GM12878 (cell line): ENCODE measurements around the gene PSAPL1. TPM values are rescaled to one million over a fixed set of nuclear protein-coding genes. Genes with fewer than 3 reads are reported as not detected.

Experiments used
- CBX3 ChIP-seq: fragments of 200-600 bp; sonication (generic); IDR thresholded peaks from 2 replicates; pipeline ENCODE4 v1.6.1; 2016; ENCODE audit warnings: low read depth, borderline replicate concordance
- E2F4 ChIP-seq: IDR thresholded peaks from 2 replicates; pipeline ENCODE4 v1.6.1; 2012; ENCODE audit warnings: low read depth, low read length, improper control_type of control experiment
- HDAC2 ChIP-seq: fragments of 200-600 bp; sonication (generic); IDR thresholded peaks from 2 replicates; pipeline ENCODE4 v1.6.1; 2017
- LARP7 ChIP-seq: fragments of 450-650 bp; IDR thresholded peaks from 2 replicates; pipeline ENCODE4 v1.6.1; 2017; ENCODE audit warnings: mild to moderate bottlenecking
- MYC ChIP-seq: IDR thresholded peaks from 2 replicates; pipeline ENCODE4 v1.6.1; 2011; ENCODE audit warnings: mild to moderate bottlenecking, low read length, moderate library complexity, inconsistent platforms; ENCODE audit not compliant: insufficient read depth, insufficient replicate concordance, insufficient read length, severe bottlenecking
- PAX8 ChIP-seq: fragments of 450-650 bp; IDR thresholded peaks from 2 replicates; pipeline ENCODE4 v1.6.1; 2017; ENCODE audit warnings: mild to moderate bottlenecking, moderate library complexity
- TCF7 ChIP-seq: IDR thresholded peaks from 2 replicates; pipeline ENCODE4 v1.6.1; 2014; ENCODE audit warnings: antibody characterized with exemption, borderline replicate concordance
- ZBTB11 ChIP-seq: fragments of 450-650 bp; formaldehyde crosslinking; IDR thresholded peaks from 2 replicates; pipeline ENCODE4 v1.5.0; 2022; ENCODE audit warnings: mild to moderate bottlenecking, missing genetic modification characterization
- ZBTB33 ChIP-seq: fragments of 450-650 bp; IDR thresholded peaks from 2 replicates; pipeline ENCODE4 v1.6.1; 2017; ENCODE audit warnings: mild to moderate bottlenecking
- polyA plus RNA-seq, 11 experiments: library from polyadenylated mRNA; depleted of rRNA in 4 of 11; unstranded in 6 of 11; stranded (reverse) in 5 of 11; fragments of >200 nt; fragmentation: Nextera tagmentation in 4 of 11; fragmentation: Illumina TruSeq in 1 of 11; extraction: Ambion mirVana in 4 of 11; extraction: Trizol in 1 of 11; gene quantifications; 1 replicate in 1 of 11; 2 replicates in 10 of 11; pipeline versions ENCODE4 v1.2.1 to v1.2.3, GENCODE V29; 2011 to 2016; ENCODE audit warnings: inconsistent platforms in 2 of 11, missing spikeins in 2 of 11, low read depth in 1 of 11
- total RNA-seq, 4 experiments: library from RNA; depleted of rRNA in 3 of 4; stranded (reverse); fragments of >200 nt in 3 of 4; fragmentation: Illumina TruSeq in 1 of 4; extraction: Trizol in 1 of 4; gene quantifications; 2 replicates each; pipeline versions ENCODE4 v1.2.1 to v1.2.3, GENCODE V29; 2013 to 2021

Gene PSAPL1
- total and polyA plus RNA-seq, 10 of the 15 experiments (the other 5 are each of a cell fraction or from before 2014, with no cell fraction given), result not detected

- TF ChIP-seq ZBTB33, result no peak
- TF ChIP-seq TCF7, result no peak
- TF ChIP-seq PAX8, result no peak
- no peak for TF ChIP-seq CBX3
- no peak for TF ChIP-seq ZBTB11
- no peak for TF ChIP-seq LARP7
- TF ChIP-seq MYC, result no peak
- no peak for TF ChIP-seq E2F4
- no peak for TF ChIP-seq HDAC2
Observed at GRCh38 chr4:7400671-7401298, 33.9 kb downstream of the PSAPL1 start (continued).
